NCI-H1105 treated with DMSO at 0.1 percent for 48 hours (cell line): ENCODE data around the gene TEKT1.
"Not testable (repeated sequence)": the region's sequence is repeated elsewhere in the genome, so short reads cannot be mapped to it uniquely, and the experiment has no call there.

ENCODE experiments used
- DNase-seq: peaks from one replicate; lab custom pipeline; 2025; lab: John Stamatoyannopoulos, UW

The TEKT1 gene

DNA sequence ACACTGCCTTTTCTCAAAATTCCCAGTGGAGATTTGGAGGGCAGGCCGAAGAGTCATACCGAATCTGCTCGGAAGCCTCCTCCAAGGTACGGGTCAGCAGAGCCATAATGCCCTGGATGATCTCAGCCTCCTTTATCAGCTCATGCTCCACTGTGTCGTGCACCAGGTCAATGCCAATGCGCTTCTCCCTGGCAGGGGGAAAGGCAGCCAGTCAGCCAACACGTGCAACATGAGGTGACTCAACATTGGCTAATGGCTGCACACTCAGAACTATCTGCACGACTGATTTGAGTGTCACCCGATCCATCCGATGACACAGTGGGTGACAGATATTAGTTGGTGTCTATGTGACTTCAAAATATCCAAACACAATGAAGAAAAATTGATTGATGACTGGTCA lies 15.8 kb downstream of the TEKT1 start:
- DNase-seq: no peak

DNA sequence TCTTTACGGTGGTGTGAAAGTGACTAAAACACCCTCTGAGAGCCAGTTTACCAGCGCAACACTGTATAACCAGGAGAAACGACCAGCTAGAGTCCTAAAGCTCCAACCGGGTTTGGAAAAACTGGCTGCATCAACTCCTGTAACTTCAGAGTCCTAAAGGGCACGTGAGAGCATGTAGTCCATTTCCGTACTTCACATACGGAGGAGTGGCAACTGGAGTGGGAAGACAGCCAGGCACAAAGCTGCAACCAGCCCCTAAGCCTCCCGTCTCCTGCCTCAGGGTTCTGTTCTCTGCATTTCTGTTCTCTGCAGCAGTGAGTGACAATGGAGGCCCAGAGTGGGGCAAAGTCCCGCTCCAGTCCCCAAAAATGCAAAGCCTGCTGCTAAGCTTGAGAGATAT lies 19.2 kb downstream of the TEKT1 start:
- DNase-seq: no peak

DNA sequence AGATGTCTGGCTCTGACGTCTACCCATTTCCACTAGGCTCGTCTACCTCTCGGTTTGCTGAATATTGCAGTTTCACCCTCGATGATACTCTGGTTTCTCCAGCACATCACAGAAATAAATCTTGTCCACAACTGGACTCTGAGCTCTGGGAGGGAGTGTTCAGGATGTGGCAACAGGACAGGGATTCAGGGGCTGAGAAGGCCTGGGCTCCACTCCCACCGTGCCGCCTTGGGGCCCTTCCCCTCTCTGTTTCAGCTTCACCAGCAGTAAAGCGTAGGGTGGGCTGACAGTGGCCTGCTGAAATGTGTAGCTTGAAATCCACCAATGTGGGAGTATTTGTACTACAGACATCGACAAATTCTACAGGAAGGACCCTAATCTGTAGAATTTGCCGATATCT lies 20.0 kb downstream of the TEKT1 start:
- no peak for DNase-seq

DNA sequence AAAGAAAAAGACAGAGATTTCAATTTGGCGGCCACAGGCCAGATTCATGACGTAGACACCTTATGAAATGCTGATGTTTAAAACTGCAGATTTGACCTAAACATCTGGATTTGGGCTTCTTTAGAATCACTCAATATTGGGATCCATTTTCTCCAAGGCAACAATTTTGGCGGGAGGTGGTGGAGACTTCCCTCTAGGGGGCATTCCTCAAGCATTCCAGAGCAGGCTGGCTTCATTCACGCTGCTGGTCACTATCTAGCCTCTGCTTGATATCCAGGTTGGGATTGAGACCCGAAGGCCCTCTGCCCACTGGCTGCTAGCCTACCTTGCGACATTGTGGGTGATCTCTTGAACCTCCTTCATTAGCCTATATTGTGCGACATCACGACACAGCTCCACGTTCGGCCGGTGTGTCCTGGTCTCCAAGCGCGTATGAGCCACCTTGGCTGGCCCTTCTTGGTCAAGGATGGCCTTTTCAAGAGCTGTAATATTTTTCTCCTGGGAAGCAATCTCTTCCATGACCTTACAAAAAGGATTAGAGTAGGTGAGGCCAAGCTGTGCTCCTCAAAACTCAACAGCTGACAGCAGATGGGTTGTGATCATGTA lies 31.0 kb downstream of the TEKT1 start:
- no peak for DNase-seq

DNA sequence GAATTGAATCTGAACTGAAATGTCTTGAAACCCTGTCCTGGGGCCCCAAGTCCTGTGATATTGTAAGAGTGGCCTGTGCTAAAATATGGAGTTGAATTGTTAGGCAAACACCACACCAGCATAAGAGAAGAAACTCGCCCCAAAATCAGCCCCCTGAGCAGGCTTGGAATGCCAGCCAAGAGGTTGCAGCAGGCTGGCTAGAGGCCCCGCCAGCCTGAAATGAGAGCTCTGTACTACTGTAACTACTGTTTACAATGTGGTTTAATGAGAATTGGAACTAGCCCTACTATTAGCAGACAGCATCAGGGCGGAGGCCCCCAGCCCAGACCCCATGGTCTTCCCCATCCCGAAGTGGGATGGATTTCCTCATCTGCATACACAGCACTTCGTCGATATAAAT lies 31.8 kb downstream of the TEKT1 start:
- DNase-seq: no peak

DNA sequence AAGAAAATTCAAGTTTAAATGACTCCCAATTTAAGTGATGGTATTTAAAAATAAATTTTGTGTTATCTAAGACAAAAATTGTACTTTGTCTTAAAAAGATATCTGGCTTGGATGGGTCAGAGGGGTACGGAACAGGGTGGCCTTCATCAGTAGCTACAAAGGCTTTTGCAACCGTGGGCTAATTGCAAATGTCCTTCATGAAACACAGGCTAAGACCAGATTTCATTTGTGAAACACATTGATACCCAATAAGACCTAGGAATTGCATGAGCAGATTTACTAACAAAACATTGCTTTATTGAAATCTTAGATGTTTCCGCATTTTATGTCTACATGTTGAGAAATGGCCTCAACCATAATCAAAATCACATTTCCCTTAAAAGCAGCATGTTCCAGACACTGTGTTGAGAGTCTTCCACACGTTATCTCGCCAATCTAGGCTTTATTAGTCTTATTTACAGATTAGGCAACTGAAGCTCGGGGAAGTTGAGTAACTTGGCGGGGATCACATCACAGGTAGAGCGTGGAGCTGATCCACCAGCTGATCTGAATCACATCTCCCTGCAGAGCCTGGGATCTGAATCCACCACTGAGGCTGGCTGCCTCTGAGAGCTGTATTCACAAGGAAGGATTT lies 33.7 kb downstream of the TEKT1 start:
- no peak for DNase-seq

DNA sequence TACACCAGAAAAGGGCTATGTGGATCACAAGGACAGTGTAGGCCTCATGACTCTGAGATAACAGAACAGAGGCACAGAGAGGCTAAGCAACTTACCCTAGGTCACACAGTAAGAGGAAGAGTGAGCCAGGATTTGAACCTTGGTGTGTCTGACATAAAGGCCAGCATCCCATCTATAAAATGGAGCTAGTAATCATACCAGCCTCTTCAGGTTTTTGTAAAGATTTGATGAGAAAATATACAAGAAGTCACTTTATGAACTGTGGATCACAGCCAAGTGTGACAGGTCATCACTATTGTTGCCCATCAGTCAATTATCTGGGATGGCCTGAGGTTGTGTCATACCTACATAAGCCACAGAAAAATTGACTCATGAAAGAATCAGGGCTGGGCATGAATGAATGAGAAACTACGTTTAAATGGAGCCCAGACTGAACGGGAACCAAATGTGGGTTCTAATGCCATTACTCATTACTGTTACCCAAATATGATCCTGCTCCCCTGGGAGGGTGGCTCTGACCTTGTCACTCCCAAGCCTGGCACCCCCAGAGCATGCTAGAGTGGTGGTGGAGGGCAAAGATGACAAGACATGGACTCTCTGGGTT lies 34.5 kb downstream of the TEKT1 start:
- no peak for DNase-seq

DNA sequence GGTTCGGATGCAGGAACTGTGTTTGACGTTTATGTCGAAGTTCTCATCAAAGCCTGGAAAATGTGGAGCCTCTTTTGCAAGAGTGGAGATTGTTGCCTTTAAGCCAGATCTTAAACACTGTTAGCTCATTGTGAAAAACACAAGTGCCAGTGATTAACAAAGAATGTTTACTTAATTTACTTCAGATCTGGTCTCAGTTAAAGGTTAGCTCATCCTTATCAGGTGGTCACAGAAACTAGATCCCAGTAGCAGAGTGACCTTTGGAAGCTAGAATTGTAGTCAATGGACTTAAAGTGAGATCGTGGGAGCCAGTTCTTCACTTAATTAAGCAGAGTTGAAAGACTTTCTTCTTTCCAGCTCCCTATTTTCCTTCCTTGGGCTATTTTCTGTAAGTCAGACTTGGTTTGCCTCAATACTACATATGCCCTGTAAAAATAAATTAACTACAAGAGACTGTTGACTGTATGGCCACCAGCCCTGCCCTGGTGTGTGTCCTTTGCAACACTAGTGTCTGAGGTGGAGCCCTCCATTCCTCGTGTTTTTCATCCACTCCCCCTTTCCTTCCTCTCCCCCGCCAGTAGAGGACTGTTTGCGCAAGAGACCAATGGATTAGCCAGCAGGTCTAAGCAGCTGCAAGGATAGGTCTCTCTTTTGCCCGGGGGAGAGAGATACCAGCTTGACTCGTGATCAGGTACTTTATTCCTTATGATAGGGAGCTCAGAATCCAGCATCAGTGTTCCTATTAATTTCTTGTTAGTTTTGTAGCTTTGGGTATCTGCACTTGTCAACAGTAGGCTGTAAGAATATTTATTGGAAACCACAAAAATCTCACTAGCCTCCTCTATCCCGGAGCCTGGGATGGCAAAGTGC lies 35.3 kb downstream of the TEKT1 start:
- DNase-seq: no peak

DNA sequence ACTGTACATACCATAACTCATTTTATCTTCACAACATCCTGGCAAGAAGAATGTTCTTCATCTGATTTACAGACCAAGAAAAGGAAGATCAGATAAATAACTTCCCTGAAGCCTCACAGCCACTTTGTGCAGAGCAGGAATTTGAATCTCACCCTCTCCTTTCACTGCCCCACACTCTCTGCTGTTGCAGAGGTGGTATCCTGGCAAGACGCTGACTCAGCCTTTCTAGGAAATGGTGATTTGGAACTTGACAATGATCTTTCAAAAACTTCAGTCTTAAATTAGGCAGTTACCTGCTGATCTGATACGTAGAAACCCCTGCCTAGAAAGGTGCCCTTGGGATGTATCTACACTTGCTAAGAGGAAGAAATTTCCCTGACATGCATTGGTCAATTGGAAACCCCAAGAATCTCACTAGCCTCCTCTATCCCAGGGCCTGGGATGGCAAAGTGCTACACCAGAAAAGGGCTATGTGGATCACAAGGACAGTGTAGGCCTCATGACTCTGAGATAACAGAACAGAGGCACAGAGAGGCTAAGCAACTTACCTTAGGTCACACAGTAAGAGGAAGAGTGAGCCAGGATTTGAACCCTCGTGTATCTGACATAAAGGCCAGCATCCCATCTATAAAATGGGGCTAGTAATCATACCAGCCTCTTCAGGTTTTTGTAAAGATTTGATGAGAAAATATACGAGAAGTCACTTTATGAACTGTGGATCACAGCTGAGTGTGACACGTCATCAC lies 37.6 kb downstream of the TEKT1 start:
- no peak for DNase-seq

DNA sequence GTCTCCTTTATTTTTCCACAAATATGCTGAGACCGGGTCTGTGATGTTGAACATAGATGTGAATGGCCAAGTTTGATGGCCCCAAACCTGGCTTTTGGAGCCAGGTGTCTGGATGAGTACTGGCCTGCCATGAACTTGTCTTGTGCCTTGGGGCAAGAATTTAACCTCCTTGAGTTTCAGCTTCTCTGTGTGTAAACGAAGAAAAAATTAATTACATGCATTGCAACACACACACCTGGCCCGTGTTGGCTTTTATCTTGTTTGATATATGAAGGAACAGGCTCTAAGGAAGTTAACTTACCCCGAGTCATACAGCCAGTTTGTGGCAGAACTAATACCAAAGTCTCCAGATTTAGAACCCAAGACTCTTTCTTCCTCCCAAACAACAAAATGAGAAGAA lies 42.4 kb downstream of the TEKT1 start:
- DNase-seq: no peak

DNA sequence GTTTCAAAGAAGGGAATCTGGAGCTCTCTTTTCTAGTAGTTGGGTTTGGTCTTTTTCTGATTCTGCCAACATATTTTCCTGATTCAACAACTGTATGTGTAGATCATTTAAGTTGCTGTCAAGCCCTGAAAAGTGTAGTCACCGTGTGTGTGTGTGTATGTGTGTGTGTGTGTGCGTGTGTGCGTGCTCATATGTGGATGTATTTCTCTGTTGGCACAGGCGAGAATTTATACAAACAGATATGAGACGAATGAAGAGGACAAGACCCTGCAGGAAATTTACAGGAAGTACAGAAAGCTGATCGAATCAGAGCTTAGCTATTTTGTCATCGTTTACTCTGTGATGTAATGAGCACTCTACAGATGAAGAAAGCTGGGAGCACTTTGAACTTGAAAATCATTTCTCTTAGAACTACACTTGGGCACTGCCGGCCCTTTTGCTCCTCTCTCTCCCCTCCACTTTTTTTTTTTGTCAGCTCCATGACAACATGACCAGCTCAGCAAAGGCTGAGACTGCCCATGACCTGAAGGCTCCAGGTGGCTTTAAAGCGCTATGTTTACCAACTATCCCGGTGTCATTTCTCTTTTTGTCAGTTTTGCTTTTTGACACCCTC lies 44.3 kb downstream of the TEKT1 start:
- DNase-seq: no peak

DNA sequence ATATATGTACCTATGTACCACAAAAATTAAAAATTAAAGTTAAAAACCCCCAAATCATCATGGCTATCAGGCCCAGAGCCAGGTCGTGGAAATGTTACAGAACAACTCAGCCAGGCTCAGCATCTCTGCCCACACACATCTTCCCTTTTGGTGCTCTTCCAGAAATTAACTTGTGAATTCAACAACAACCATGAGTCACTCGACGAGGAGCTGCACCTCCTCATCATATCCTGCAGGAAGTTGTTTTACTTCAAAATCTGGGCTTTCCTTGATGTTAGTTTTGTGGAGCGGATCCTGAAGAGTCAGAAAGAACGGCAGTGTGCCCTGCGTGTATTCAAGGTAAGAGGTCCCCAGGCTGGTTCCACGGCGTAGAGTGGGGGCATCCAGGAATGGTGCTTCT lies 44.9 kb downstream of the TEKT1 start:
- DNase-seq: no peak

DNA sequence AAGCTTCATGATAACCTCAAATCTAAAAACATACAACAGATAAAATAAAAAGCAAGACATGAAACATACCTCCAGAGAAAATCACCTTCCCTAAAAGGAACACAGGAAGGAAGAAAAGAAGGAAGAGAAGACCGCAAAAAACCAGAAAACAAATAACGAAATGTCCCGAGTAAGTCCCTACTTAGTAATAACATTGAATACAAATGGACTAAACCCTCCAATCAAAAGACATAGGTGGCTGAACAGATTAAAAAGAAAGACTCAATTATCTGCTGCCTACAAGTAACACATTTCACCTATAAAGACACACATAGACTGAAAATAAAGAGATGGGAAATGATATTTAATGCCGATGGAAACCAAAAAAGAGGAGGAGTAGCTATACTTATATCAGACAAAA lies 49.3 kb downstream of the TEKT1 start:
- no peak for DNase-seq

DNA sequence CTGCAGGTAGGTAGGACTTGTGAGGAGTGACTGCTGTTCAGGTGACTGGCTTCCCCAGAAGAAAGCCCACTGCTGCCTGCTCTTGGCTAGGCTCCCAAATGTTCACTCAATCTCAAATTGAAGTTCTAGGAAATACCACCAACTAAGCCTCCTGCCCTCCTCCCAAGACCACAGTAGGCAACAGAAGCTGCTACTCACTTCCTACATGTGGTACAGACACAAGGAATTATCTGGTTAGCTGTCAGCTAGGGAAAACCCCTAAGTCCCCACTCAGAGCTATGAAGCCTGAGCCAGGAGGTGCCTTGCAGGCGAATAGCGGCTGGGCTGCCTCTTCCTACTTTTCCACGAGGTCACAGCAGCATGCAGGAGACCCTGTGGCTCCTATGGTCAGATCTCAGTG lies 50.6 kb downstream of the TEKT1 start:
- DNase-seq: no peak

DNA sequence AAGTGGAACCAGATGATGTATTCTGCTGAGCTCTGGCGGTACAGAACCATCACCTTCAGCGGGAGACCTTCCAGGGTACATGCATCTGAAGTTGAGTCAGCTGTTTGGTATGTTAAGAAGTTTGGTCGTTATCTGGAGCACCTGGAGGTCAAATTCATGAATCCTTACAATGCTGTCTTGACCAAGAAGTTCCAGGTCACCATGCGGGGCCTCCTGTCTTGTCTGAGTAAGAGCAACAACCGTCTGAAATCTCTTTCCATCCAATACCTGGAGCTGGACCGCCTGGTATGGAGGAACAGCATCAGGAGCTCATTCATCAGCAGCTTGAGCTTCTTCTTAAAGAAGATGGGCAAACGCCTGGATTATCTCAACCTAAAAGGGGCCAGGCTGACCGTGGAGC lies 51.5 kb downstream of the TEKT1 start:
- no peak for DNase-seq

DNA sequence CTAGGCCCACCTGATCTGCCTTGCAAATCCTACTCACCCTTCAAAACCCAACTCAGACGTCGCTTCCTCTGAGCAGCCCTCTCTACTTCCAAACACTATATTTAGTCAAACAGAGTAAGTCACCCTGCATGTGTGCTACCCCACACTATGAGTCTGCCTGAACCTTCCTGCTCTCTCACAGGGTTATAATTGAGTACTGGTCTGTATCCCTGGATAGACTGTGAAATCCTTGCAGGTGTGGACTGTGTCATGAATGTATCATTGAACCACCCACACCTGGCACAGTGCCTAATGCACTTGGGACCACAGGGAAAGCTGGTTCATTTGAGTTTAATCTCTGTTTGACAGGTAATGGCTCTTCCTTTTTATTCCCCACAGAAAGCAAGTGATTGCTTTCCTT lies 52.1 kb downstream of the TEKT1 start:
- no peak for DNase-seq

DNA sequence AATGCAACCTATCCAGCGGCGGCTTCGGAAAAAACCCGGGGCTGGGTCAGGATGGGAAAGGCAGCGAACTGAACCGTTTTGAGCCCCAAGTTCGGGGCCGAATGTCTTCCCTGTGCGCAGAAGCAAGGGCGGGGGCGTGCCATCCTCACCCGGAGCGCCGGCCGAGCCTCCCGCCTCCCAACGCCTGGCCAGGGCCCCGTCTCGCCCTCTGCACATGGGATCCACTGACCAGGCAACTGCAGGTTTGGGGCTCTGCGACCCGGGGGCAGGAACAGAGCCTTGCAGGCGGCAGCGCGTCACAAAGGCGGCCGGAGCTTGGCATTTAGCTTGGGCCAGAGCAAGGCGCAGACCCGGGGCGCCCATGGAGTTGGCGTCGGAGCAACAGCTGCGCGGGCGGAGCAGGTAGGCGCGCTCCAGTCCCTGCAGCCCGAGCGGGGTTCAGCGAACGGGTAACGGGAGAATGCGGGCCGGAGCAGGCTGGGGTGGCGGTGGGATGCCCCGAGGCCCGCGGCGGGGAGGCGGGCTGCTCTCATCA lies 55.6 kb downstream of the TEKT1 start, which contains the start of gene FBXO39:
Gene FBXO39, plus strand, starts transcription at position 345 of the 535 bp plus-strand sequence. CDS start 3,654 bp downstream, outside the sequence.
- no peak for DNase-seq

DNA sequence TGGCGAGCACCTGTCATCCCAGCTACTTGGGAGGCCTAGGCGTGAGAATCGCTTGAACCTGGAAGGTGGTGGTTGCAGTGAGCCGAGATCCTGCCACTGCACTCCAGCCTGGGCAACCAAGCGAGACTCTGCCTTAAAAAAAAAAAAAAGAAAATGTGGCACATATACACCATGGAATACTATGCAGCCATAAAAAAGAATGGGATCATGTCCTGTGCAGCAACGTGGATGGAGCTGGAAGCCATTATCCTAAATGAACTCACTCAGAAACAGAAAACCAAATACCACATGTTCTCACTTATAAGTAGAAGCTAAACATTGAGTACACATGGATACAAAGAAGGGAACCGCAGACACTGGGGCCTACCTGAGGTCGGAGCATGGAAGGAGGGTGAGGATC lies 56.6 kb downstream of the TEKT1 start:
- DNase-seq: not testable (repeated sequence)

DNA sequence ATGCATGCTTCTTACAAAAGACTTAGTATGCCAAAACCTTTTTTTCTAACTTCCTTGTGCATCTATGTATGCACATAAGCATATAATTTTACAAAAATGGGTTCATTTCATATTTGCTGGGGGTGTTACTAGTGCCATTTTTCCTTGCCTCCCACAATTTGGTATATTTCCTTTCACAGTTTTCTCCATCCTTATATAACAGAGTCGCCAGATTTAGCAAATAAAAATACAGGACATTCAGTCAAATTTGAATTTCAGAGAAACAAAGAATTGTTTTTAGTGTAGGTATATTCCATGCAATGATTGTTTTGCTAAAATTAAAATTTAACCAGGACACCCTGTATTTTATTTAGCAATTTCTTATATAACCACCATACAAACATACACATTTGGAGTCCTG lies 59.5 kb downstream of the TEKT1 start:
- no peak for DNase-seq

DNA sequence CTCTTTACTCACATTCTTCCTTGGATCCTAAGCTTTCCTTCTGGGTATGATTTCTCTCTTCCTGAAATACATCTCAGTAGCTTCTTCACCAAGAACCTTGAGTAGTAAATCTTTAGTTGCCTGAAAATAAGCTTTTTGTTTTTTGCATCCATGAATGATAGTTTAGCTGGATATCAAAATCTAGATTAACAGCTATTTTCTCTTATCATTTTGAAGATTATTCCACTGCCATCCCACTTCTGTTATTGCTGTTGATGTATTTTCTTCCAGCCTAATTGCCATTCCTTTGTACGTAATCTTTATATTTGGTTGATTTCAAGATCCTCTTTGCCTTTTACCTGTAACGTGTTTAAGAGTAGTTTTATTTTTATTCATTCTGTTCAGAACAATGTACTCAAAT lies 63.1 kb downstream of the TEKT1 start:
- no peak for DNase-seq

DNA sequence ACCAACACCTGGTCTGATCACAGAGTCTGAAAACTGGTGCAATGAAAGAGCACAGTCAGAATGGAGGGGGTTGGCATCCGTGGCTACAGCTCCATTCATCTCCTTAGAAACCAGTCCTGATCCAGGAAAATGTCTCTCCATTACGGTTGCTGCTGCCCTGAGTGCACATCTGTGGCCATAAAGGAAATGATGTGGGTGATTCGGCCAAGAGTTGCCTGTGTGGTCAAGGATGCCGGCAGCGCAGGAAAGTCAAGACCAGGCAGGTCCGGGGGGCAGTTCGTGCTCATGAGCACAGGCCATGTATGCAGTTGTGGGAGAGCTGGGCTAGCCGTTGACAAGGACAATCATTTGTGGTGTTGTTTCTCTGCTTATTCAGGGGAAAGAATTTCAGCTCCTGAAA lies 69.8 kb downstream of the TEKT1 start:
- DNase-seq: no peak
